ENCODE measurements around the gene ZNRF3.
A peak's percentile ranks its signal among the peaks of the same experiment; 100 is the strongest.
"Not testable (repeated sequence)": the region's sequence is repeated elsewhere in the genome, so short reads cannot be mapped to it uniquely, and the experiment has no call there.

ZNRF3 gene

DNA sequence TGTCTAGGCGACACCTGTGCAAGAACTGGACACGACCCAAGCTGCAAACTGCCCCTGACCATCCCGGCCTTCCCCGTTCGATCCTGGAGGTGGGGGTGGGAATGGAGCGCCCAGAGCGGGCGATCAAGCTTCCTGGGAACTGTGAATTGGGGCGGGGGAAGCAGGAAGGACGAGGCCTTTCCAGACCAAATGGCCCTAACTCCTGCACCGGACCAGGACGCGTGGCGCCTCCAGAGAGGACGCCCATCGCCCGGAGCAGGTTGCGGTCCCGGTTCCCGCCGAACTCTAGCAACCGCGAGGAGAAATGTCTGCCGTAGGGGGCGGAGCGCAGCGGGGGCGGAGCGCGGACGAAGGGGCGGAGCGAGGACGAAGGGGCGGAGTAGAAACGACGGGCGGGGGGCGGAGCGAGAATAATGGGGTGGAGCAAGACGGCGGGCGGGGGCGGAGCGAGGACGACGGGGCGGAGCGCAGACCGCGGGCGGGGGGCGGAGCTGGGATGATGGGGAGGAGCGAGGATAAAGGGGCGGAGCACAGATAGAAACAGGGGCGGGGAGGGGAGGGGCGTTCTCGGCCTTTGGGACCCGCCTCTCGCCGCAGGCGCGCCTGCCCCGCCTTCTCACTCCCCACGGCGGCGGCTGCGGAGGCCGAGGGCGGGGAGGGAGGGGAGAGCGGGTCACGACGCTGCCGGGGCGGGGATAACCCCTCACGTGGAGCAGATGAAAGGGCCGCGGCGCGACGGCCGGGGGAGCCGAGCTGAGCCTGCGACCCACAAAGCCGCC lies at the start of gene ZNRF3:
Gene ZNRF3, plus strand, starts transcription at position 695 of the 779 bp plus-strand sequence. CDS start 195 bp downstream, outside the sequence.
- peak; percentile 87 for DNase-seq (ENCODE audit: low read depth)

- DNase-seq (ENCODE audit: low read depth), result no peak
These were observed 47.7 kb upstream of the ZNRF3 start for GRCh38 chr22:28835630-28836189.

- DNase-seq (ENCODE audit: low read depth), result no peak
These were observed 45.7 kb upstream of the ZNRF3 start for GRCh38 chr22:28837640-28838039.

GRCh38 chr22:28838971-28839370 lies 44.4 kb upstream of the ZNRF3 start:
- DNase-seq (ENCODE audit: low read depth), result no peak

- DNase-seq (ENCODE audit: low read depth), result no peak
These were observed 42.3 kb upstream of the ZNRF3 start for GRCh38 chr22:28841111-28841510.

DNA sequence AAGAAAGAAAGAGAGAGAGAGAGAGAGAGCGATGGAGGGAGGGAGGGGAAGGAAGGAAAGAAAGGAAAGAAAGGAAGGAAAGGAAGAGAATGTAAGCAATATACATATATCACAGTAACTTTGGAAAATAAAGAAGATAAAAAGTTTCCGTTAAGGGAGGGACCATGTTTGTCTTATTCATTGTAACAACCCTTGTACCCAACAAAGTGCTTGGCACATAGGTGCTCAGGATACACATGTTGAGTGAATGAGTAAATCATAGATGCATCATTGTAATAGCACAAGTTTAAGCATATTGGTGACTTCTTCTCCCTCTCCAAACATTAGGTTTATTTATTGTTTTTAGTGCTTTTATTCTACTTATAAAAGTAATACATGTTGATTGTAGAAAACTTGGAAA lies 39.7 kb upstream of the ZNRF3 start:
- no peak for DNase-seq (ENCODE audit: low read depth)

GRCh38 chr22:28844277-28844676 lies 39.1 kb upstream of the ZNRF3 start:
- not testable (repeated sequence) for DNase-seq (ENCODE audit: low read depth)

DNA sequence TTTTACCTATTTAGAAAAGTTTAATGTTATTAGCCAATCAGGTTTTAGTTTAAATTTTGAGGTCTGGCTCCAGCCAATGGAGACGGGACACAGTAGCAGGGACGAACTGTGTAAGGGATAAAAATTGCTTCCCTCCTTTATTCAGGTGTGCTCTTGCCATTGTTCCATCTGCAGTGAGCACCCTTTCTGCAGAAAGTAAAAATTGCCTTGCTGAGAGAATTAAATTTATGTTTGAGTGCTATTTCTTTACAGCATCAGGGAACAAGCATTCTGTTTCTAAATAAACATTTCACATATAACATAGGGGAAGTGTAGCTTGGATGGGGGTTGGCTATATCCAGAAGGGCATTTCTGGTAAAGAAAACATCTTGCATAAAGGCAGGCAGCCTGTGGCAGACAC lies 36.4 kb upstream of the ZNRF3 start:
- DNase-seq (ENCODE audit: low read depth), result no peak

DNA sequence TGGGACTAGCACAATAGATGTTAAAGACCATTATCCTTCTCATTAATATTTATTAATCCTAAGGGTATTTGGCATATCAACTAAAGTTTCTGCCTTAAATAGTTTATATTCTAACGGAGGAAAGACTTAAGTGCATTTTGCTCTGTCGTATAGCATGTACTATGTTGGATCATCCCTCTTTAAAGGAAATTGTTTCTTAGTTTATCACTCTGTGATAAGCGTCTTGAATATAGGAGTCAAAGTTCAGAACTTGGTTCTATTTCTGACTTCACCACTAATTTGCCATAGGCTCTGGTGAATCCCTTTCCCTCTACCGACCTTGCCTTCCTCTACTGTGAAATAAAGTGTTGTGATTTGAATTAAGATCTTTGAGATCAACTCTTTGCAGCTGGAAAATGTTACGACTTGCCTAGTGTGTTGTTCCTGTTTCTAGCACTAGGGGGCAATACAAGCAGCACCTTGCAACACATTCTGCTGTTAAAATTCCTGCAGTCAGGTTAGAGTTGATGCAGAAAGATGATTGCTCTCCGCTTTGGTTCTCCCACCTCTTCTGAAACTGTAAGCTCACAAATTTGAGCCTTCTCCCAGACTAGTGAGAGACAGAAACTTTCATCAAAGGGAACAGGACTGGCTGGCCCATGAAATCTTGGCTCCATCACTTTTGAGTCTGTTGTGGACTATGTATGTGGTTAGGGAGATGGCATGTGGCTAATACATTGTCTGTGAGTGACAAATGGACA lies 27.8 kb upstream of the ZNRF3 start:
- peak; percentile 63 for DNase-seq (ENCODE audit: low read depth)

DNA sequence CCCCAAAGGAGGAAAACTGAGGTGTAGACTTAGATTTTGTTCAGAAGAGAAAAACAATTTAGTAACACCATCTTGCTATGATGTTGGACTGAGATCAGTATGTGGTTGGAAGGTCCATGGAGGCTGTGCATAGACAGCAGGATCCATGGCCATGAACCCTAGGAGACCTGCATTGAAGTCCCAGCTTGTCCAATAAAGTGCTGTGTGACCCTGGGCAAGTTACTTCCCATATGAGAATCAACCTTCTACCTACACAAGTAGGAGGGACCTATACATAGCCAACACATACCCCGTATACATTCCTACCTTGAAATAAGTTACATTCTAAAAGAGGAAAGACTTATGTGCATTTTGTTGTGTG lies 27.3 kb upstream of the ZNRF3 start:
- no peak for DNase-seq (ENCODE audit: low read depth)

DNA sequence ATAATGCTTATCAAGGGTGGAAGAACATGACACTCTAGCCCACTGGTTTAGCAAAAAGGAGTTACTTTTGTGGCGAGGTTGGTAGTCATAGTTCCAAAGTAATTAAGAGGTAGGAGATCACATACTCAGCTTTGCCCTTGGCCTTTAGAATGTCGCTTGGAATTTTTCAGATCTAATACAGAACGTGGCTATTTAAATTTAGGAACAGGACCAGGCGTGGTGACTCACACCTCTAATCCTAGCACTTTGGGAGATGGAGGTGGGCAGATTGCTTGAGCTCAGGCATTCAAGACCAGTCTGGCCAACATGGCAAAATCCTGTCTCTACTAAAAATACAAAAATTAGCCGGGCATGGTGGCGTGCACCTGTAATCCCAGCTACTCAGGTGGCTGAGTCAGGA lies 26.1 kb upstream of the ZNRF3 start:
- no peak for DNase-seq (ENCODE audit: low read depth)

- DNase-seq (ENCODE audit: low read depth), result no peak
These were observed 18.3 kb upstream of the ZNRF3 start for GRCh38 chr22:28864878-28865596.

- no peak for DNase-seq (ENCODE audit: low read depth)
These were observed 16.2 kb upstream of the ZNRF3 start for GRCh38 chr22:28867191-28867590.

DNA sequence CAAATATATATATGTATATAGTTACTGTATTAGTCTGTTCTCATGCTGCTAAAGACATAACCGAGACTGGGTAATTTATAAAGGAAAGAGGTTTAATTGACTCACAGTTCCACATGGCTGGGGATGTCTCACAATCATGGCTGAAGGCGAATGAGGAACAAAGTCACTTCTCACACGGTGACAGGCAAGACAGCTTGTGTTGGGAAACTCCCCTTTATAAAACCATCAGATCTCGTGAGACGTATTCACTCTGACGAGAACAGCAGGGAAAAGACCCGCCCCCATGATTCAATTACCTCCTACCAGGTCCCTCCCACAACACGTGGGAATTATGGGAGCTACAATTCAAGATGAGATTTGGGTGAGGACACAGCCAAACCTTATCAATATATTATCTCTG lies 15.0 kb upstream of the ZNRF3 start:
- not testable (repeated sequence) for DNase-seq (ENCODE audit: low read depth)

GRCh38 chr22:28869736-28870135 lies 13.6 kb upstream of the ZNRF3 start:
- DNase-seq (ENCODE audit: low read depth), result no peak

- no peak for DNase-seq (ENCODE audit: low read depth)
These were observed 10.0 kb upstream of the ZNRF3 start for GRCh38 chr22:28873183-28873963.

GRCh38 chr22:28874061-28874460 lies 9.3 kb upstream of the ZNRF3 start:
- DNase-seq (ENCODE audit: low read depth), result no peak

GRCh38 chr22:28874811-28875320 lies 8.5 kb upstream of the ZNRF3 start:
- no peak for DNase-seq (ENCODE audit: low read depth)

GRCh38 chr22:28882545-28882877 lies 861 bp upstream of the ZNRF3 start:
- no peak for DNase-seq (ENCODE audit: low read depth)

DNA sequence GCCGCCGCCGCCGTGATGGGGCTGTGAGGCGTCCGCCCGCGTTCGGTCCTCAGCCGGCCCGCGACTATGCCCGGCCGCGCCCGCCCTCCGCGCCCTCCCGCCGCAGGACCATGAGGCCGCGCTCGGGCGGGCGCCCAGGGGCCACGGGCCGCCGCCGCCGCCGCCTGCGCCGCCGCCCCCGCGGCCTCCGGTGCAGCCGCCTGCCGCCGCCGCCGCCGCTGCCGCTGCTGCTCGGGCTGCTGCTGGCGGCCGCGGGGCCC lies 215 bp downstream of the ZNRF3 start:
- DNase-seq (ENCODE audit: low read depth), result no peak

DNA sequence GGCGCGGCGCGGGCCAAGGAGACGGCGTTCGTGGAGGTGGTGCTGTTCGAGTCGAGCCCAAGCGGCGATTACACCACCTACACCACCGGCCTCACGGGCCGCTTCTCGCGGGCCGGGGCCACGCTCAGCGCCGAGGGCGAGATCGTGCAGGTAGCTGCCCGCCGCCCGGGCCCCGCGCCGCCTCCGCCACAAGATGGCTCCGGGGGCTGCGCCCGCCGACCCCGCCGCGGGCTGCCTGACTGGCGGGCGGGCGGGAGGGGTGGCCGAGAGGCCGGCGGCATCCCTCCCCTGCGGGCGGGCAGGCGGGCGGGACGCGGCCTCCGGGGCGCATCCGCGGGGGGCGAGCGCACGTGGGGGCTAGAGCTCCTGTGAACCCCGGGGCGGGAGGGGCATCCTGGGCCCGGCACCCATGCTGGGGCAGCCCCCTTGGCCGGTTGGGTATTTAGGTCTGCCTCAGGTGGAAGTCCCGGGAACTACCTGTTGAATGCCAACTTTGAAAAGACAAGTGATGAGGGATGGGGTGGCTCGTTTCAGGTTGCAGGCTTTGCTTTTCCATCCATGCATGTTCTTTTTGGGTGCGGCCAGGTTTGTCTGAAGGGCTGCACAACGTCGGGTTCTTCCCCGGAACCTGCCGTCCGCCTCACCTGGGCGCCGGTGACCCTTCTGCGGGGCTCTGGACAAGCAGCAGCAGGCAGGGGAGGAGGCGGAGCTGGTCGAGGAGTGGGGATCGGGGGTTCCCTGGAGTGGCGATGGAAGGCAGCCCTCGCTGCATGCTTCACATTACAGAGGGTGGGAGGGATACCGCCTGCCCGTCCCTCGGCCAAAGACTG lies 760 bp downstream of the ZNRF3 start:
- DNase-seq (ENCODE audit: low read depth), result no peak
